GM12874 (cell line): Measurements from ENCODE around the gene POLE3.

Experiments
- TF ChIP-seq, protein P1 (sequence below): IDR thresholded peaks from 2 replicates; pipeline ENCODE4 v1.5.1; 2011; ENCODE audit warnings: low read depth, mild to moderate bottlenecking, control low read depth, low read length, moderate library complexity; ENCODE audit not compliant: insufficient read depth

POLE3 gene

DNA sequence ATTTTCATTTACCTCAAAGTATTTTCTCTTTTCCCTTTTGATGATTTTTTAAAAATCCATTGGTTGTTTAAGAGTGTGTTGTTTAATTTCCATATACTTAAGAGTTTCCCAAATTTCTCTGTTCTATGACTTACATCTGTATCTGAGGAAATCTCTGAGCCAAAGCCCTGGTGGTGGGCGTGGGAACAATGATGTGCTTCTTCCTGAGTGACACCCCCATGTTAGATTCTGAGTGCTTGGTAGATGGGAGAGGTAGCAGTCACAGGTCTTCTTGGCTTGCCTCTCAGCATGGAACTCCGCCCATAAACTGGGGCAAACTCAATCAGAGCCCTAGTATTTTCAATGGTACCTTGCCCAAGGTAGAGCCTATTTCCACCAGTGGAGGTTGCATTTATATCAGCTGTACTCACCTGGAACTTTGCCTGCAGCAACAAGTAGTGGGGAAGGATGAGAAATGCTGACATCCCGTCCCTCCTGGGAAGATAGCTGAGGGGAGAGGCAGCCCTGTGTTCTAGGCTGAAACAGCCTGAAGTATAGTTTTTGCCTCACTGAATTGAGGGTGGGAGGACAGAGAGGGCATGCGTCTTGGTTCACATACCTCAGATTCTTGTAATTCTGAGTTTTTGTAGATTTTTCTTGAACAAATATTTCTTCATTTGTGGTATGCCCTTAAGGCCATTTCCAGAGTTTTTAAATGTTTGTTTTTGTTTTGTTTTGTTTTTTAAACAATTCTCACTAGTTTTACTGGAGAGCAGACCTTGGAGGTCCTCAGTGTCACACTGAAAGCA lies 26.4 kb upstream of the POLE3 start:
- TF ChIP-seq, protein P1, sequence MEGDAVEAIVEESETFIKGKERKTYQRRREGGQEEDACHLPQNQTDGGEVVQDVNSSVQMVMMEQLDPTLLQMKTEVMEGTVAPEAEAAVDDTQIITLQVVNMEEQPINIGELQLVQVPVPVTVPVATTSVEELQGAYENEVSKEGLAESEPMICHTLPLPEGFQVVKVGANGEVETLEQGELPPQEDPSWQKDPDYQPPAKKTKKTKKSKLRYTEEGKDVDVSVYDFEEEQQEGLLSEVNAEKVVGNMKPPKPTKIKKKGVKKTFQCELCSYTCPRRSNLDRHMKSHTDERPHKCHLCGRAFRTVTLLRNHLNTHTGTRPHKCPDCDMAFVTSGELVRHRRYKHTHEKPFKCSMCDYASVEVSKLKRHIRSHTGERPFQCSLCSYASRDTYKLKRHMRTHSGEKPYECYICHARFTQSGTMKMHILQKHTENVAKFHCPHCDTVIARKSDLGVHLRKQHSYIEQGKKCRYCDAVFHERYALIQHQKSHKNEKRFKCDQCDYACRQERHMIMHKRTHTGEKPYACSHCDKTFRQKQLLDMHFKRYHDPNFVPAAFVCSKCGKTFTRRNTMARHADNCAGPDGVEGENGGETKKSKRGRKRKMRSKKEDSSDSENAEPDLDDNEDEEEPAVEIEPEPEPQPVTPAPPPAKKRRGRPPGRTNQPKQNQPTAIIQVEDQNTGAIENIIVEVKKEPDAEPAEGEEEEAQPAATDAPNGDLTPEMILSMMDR, result no peak

GRCh38 chr9:113431191-113431590 lies 20.7 kb upstream of the POLE3 start:
- TF ChIP-seq, protein P1, result no peak

- TF ChIP-seq, protein P1, result no peak
These were observed 17.7 kb upstream of the POLE3 start for GRCh38 chr9:113428062-113428615.

GRCh38 chr9:113427629-113428028 lies 17.2 kb upstream of the POLE3 start:
- TF ChIP-seq, protein P1, result no peak

DNA sequence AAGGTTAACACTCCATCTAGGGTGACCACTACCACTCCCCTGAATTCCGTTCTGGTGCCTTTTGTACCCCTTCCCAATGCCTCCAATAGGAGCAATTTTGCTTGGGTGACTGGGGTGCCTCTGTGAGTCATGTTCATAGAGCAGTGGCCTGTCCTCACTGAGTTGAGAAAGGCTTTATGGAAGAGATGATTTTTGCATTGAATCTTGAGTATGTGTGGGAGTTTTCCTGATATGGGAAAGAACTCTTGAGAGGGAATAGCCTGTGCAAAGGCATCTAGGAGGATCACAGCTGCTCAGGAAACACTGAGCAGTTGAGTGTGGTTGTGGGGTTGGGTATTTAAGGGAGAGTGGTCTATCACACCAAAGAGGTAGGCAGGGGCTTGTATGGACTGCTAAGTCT lies 16.2 kb upstream of the POLE3 start:
- TF ChIP-seq, protein P1, result no peak

- TF ChIP-seq, protein P1, result no peak
These were observed 14.6 kb upstream of the POLE3 start for GRCh38 chr9:113425072-113425471.

- TF ChIP-seq, protein P1, result no peak
These were observed 11.3 kb upstream of the POLE3 start for GRCh38 chr9:113421726-113422125.
